Stimulated activated naive CD8-positive, alpha-beta T cell treated with anti-CD3 and anti-CD28 coated beads, Interleukin-15, Interleukin-2, amounts not matched to agents 100 ng/mL and 50 ng/mL, for 24 hours (primary cell): ENCODE measurements around the gene C17orf100.
"Not testable (repeated sequence)": the region's sequence is repeated elsewhere in the genome, so short reads cannot be mapped to it uniquely, and the experiment has no call there.

ENCODE experiments used
- H3K27ac Mint-ChIP-seq: one replicate; pipeline ENCODE4 v1.8.0; 2021; ENCODE audit warnings: mild to moderate bottlenecking, mixed read lengths
- H3K27me3 Mint-ChIP-seq: one replicate; pipeline ENCODE4 v1.8.0; 2021; ENCODE audit warnings: mixed read lengths
- H3K36me3 Mint-ChIP-seq: one replicate; pipeline ENCODE4 v1.8.0; 2021; ENCODE audit warnings: low read depth, mixed read lengths
- H3K4me1 Mint-ChIP-seq: one replicate; pipeline ENCODE4 v1.8.0; 2021; ENCODE audit warnings: low read depth, mixed read lengths
- H3K4me3 Mint-ChIP-seq: one replicate; pipeline ENCODE4 v1.8.0; 2021; ENCODE audit warnings: mild to moderate bottlenecking, mixed read lengths
- H3K9me3 Mint-ChIP-seq: one replicate; pipeline ENCODE4 v1.8.0; 2021; ENCODE audit warnings: mixed read lengths

C17orf100 gene

GRCh38 chr17:6637458-6637840 lies 14.1 kb upstream of the C17orf100 start:
- H3K4me3 Mint-ChIP-seq, result no peak overlapping the region
- H3K9me3 Mint-ChIP-seq, result no peaks in the 10 kb centered on the region
- no peak overlapping the region for H3K27ac Mint-ChIP-seq
- H3K27me3 Mint-ChIP-seq, result no peaks in the 10 kb centered on the region
- H3K36me3 Mint-ChIP-seq, result peaks cover 35% of the 10 kb centered on the region
- peaks cover 37% of the 10 kb centered on the region for H3K4me1 Mint-ChIP-seq

- H3K4me1 Mint-ChIP-seq, result peaks cover 45% of the 10 kb centered on the region
- H3K9me3 Mint-ChIP-seq, result no peaks in the 10 kb centered on the region
- no peak overlapping the region for H3K4me3 Mint-ChIP-seq
- peaks cover 35% of the 10 kb centered on the region for H3K36me3 Mint-ChIP-seq
- H3K27me3 Mint-ChIP-seq, result no peaks in the 10 kb centered on the region
- H3K27ac Mint-ChIP-seq, result peak overlapping the region; percentile 45
Measured at GRCh38 chr17:6638046-6638908, 13.3 kb upstream of the C17orf100 start.

- H3K4me3 Mint-ChIP-seq, result peak overlapping the region; percentile 99
- H3K9me3 Mint-ChIP-seq, result no peaks in the 10 kb centered on the region
- H3K36me3 Mint-ChIP-seq, result peaks cover 36% of the 10 kb centered on the region
- no peak overlapping the region for H3K27ac Mint-ChIP-seq
- peaks cover 53% of the 10 kb centered on the region for H3K4me1 Mint-ChIP-seq
- H3K27me3 Mint-ChIP-seq, result no peaks in the 10 kb centered on the region
Measured at GRCh38 chr17:6639014-6639585, 12.5 kb upstream of the C17orf100 start.

- H3K36me3 Mint-ChIP-seq, result peaks cover 36% of the 10 kb centered on the region
- peak overlapping the region; percentile 99 for H3K4me3 Mint-ChIP-seq
- H3K4me1 Mint-ChIP-seq, result peaks cover 61% of the 10 kb centered on the region
Measured at GRCh38 chr17:6639586-6640535, 11.7 kb upstream of the C17orf100 start.

GRCh38 chr17:6640536-6641246 lies 10.9 kb upstream of the C17orf100 start, which contains the start of the genes KIAA0753 and TXNDC17:
Gene KIAA0753 (minus strand): TSS chr17:6640711. CDS start chr17:6635103, 5,608 bp downstream.
Gene TXNDC17 (plus strand): TSS chr17:6641060. CDS start chr17:6641083, 23 bp downstream.
- Mint-ChIP-seq H3K27me3 (no peaks in the 10 kb centered on the region), H3K36me3 (peaks cover 40% of the 10 kb centered on the region), H3K27ac (peak within 1 kb of the TSS; percentile 99), H3K9me3 (no peaks in the 10 kb centered on the region), H3K4me1 (peaks cover 66% of the 10 kb centered on the region), H3K4me3 (peak within 1 kb of the TSS; percentile 99)

More at GRCh38 chr17:6639586-6640535, 11.7 kb upstream of the C17orf100 start:
- H3K27me3 Mint-ChIP-seq, result no peaks in the 10 kb centered on the region
- no peaks in the 10 kb centered on the region for H3K9me3 Mint-ChIP-seq
- peak overlapping the region; percentile 99 for H3K27ac Mint-ChIP-seq

- peaks cover 47% of the 10 kb centered on the region for H3K36me3 Mint-ChIP-seq
Measured at GRCh38 chr17:6641247-6641863, 10.2 kb upstream of the C17orf100 start.

GRCh38 chr17:6642592-6642991 lies 9.0 kb upstream of the C17orf100 start:
- no peaks in the 10 kb centered on the region for H3K27me3 Mint-ChIP-seq
- H3K36me3 Mint-ChIP-seq, result peaks cover 58% of the 10 kb centered on the region
- no peaks in the 10 kb centered on the region for H3K9me3 Mint-ChIP-seq
- peak overlapping the region; percentile 99 for H3K27ac Mint-ChIP-seq
- H3K4me3 Mint-ChIP-seq, result peak overlapping the region; percentile 99
- peaks cover 76% of the 10 kb centered on the region for H3K4me1 Mint-ChIP-seq

More at GRCh38 chr17:6641247-6641863, 10.2 kb upstream of the C17orf100 start:
- Mint-ChIP-seq H3K4me1 (peaks cover 70% of the 10 kb centered on the region), H3K9me3 (no peaks in the 10 kb centered on the region), H3K4me3 (peak overlapping the region; percentile 99), H3K27me3 (no peaks in the 10 kb centered on the region), H3K27ac (peak overlapping the region; percentile 99)

- Mint-ChIP-seq H3K9me3 (no peaks in the 10 kb centered on the region), H3K27ac (peak overlapping the region; percentile 99), H3K4me1 (peaks cover 76% of the 10 kb centered on the region), H3K36me3 (peaks cover 67% of the 10 kb centered on the region), H3K4me3 (peak overlapping the region; percentile 17), H3K27me3 (no peaks in the 10 kb centered on the region)
Measured at GRCh38 chr17:6643451-6644125, 8.0 kb upstream of the C17orf100 start.

- Mint-ChIP-seq H3K9me3 (no peaks in the 10 kb centered on the region), H3K36me3 (peaks cover 66% of the 10 kb centered on the region), H3K27ac (no peak overlapping the region), H3K4me1 (peaks cover 76% of the 10 kb centered on the region), H3K4me3 (no peak overlapping the region), H3K27me3 (peaks cover under 1% of the 10 kb centered on the region)
Measured at GRCh38 chr17:6648181-6648580, 3.4 kb upstream of the C17orf100 start.

GRCh38 chr17:6651919-6652452 lies 424 bp downstream of the C17orf100 start:
- Mint-ChIP-seq H3K4me1 (peaks cover 70% of the 10 kb centered on the region), H3K36me3 (peaks cover 36% of the 10 kb centered on the region), H3K27ac (peak overlapping the region; percentile 16)

GRCh38 chr17:6654841-6655731 lies 3.5 kb downstream of the C17orf100 start:
- Mint-ChIP-seq H3K9me3 (no peaks in the 10 kb centered on the region), H3K27me3 (peaks cover 17% of the 10 kb centered on the region), H3K4me3 (peak overlapping the region; percentile 72), H3K36me3 (peaks cover 9% of the 10 kb centered on the region), H3K27ac (no peak overlapping the region), H3K4me1 (peaks cover 63% of the 10 kb centered on the region)

More at GRCh38 chr17:6651919-6652452, 424 bp downstream of the C17orf100 start:
- Mint-ChIP-seq H3K9me3 (no peaks in the 10 kb centered on the region), H3K4me3 (peak overlapping the region; percentile 93), H3K27me3 (peaks cover 17% of the 10 kb centered on the region)

GRCh38 chr17:6655732-6656361 lies 4.3 kb downstream of the C17orf100 start:
- H3K4me3 Mint-ChIP-seq, result peak overlapping the region; percentile 75
- not testable (repeated sequence) for H3K27ac Mint-ChIP-seq, H3K36me3 Mint-ChIP-seq, H3K9me3 Mint-ChIP-seq
- peaks cover 17% of the 10 kb centered on the region for H3K27me3 Mint-ChIP-seq
- H3K4me1 Mint-ChIP-seq, result peaks cover 65% of the 10 kb centered on the region
